T-helper 22 cell (primary cell): ENCODE measurements around the gene TRMT2A.

ENCODE experiments used
- DNase-seq: peaks from one replicate; pipeline ENCODE4 v3.0.0-alpha.2; 2020; ENCODE audit warnings: low read depth

The TRMT2A gene

GRCh38 chr22:20062043-20062765, 54.8 kb downstream of the TRMT2A start:
- no peak for DNase-seq
